ENCODE measurements around the gene PIK3R3.
A peak's percentile ranks its signal among the peaks of the same experiment; 100 is the strongest.

Gene PIK3R3

GRCh38 chr1:46158312-46159281 lies 26.2 kb upstream of the PIK3R3 start:
- DNase-seq (ENCODE audit: low read depth, low spot score): no peak

GRCh38 chr1:46157916-46158311 lies 25.5 kb upstream of the PIK3R3 start:
- no peak overlapping the region for H3K4me3 ChIP-seq (ENCODE audit: low read length)
- DNase-seq (ENCODE audit: low read depth, low spot score): no peak

More at GRCh38 chr1:46158312-46159281, 26.2 kb upstream of the PIK3R3 start:
- H3K4me3 ChIP-seq (ENCODE audit: low read length): no peak overlapping the region

GRCh38 chr1:46153732-46154131 lies 21.3 kb upstream of the PIK3R3 start:
- no peak for DNase-seq (ENCODE audit: low read depth, low spot score)

GRCh38 chr1:46153228-46153627 lies 20.8 kb upstream of the PIK3R3 start:
- DNase-seq (ENCODE audit: low read depth, low spot score): no peak
- H3K4me3 ChIP-seq (ENCODE audit: low read length): no peak overlapping the region

More at GRCh38 chr1:46153732-46154131, 21.3 kb upstream of the PIK3R3 start:
- no peak overlapping the region for H3K4me3 ChIP-seq (ENCODE audit: low read length)

GRCh38 chr1:46152016-46152415 lies 19.6 kb upstream of the PIK3R3 start:
- no peak for DNase-seq (ENCODE audit: low read depth, low spot score)
- H3K4me3 ChIP-seq (ENCODE audit: low read length): no peak overlapping the region

GRCh38 chr1:46150085-46150484 lies 17.7 kb upstream of the PIK3R3 start:
- H3K4me3 ChIP-seq (ENCODE audit: low read length): no peak overlapping the region
- no peak for DNase-seq (ENCODE audit: low read depth, low spot score)

- DNase-seq (ENCODE audit: low read depth, low spot score): no peak
- H3K4me3 ChIP-seq (ENCODE audit: low read length): no peak overlapping the region
These were observed 15.9 kb upstream of the PIK3R3 start for GRCh38 chr1:46148318-46148717.

- H3K4me3 ChIP-seq (ENCODE audit: low read length): no peak overlapping the region
- no peak for DNase-seq (ENCODE audit: low read depth, low spot score)
These were observed 5.5 kb upstream of the PIK3R3 start for GRCh38 chr1:46137916-46138315.

GRCh38 chr1:46136711-46137110 lies 4.3 kb upstream of the PIK3R3 start:
- no peak for DNase-seq (ENCODE audit: low read depth, low spot score)
- no peak overlapping the region for H3K4me3 ChIP-seq (ENCODE audit: low read length)

- no peak overlapping the region for H3K4me3 ChIP-seq (ENCODE audit: low read length)
- DNase-seq (ENCODE audit: low read depth, low spot score): no peak
These were observed 2.4 kb upstream of the PIK3R3 start for GRCh38 chr1:46134660-46135331.

- H3K4me3 ChIP-seq (ENCODE audit: low read length): peak overlapping the region; percentile 83
- DNase-seq (ENCODE audit: low read depth, low spot score): no peak
These were observed 1.4 kb upstream of the PIK3R3 start for GRCh38 chr1:46133781-46134350.

- H3K4me3 ChIP-seq (ENCODE audit: low read length): peak overlapping the region; percentile 83
- no peak for DNase-seq (ENCODE audit: low read depth, low spot score)
These were observed 791 bp upstream of the PIK3R3 start for GRCh38 chr1:46133181-46133658.

- H3K4me3 ChIP-seq (ENCODE audit: low read length): peak overlapping the region; percentile 83
- peak; percentile 27 for DNase-seq (ENCODE audit: low read depth, low spot score)
These were observed 509 bp downstream of the PIK3R3 start for GRCh38 chr1:46131712-46132528.

GRCh38 chr1:46131093-46131492 lies 1.3 kb downstream of the PIK3R3 start:
- peak overlapping the region; percentile 83 for H3K4me3 ChIP-seq (ENCODE audit: low read length)
- no peak for DNase-seq (ENCODE audit: low read depth, low spot score)

GRCh38 chr1:46130606-46131005 lies 1.8 kb downstream of the PIK3R3 start:
- H3K4me3 ChIP-seq (ENCODE audit: low read length): peak overlapping the region; percentile 83
- DNase-seq (ENCODE audit: low read depth, low spot score): no peak

GRCh38 chr1:46130121-46130520 lies 2.3 kb downstream of the PIK3R3 start:
- DNase-seq (ENCODE audit: low read depth, low spot score): no peak
- H3K4me3 ChIP-seq (ENCODE audit: low read length): peak overlapping the region; percentile 83

- DNase-seq (ENCODE audit: low read depth, low spot score): no peak
- no peak overlapping the region for H3K4me3 ChIP-seq (ENCODE audit: low read length)
These were observed 4.1 kb downstream of the PIK3R3 start for GRCh38 chr1:46128344-46128743.

- no peak for DNase-seq (ENCODE audit: low read depth, low spot score)
- no peak overlapping the region for H3K4me3 ChIP-seq (ENCODE audit: low read length)
These were observed 13.6 kb downstream of the PIK3R3 start for GRCh38 chr1:46118856-46119255.

Measured in Jurkat, Clone E6-1 (cell line).